ENCODE measurements around the gene BROX.

Gene BROX

GRCh38 chr1:222777977-222778376 is 65.6 kb downstream of the BROX start:
- DNase-seq (ENCODE audit: low spot score) = no peak

- DNase-seq (ENCODE audit: low spot score) = no peak
Observed at GRCh38 chr1:222781251-222781650, 68.9 kb downstream of the BROX start.

GRCh38 chr1:222783051-222783450 is 70.7 kb downstream of the BROX start:
- no peak for DNase-seq (ENCODE audit: low spot score)

- DNase-seq (ENCODE audit: low spot score) = no peak
Observed at GRCh38 chr1:222784371-222784770, 72.0 kb downstream of the BROX start.

Measured in HuH-7.5 (cell line).